Endodermal cell (in vitro differentiated cells): ENCODE results near the gene AKAP13. TPM values are rescaled to one million over a fixed set of nuclear protein-coding genes. Genes with fewer than 3 reads are reported as not detected.

Source experiments
- DNase-seq: peaks from one replicate; pipeline ENCODE4 v3.0.0-alpha.2; 2017
- H3K27ac ChIP-seq: 2 replicates; pipeline ENCODE4 v1.5.1; 2013; ENCODE audit warnings: mild to moderate bottlenecking, low read depth, low read length, moderate library complexity
- H3K27me3 ChIP-seq: 2 replicates; pipeline ENCODE4 v1.6.1; 2013; ENCODE audit warnings: mild to moderate bottlenecking, low read length, moderate library complexity; ENCODE audit not compliant: insufficient read depth, control insufficient read depth, poor library complexity, severe bottlenecking
- H3K36me3 ChIP-seq: 2 replicates; pipeline ENCODE4 v1.7.0; 2013; ENCODE audit warnings: mild to moderate bottlenecking, low read length, moderate library complexity; ENCODE audit not compliant: control insufficient read depth, insufficient read depth
- H3K4me1 ChIP-seq: one replicate; pipeline ENCODE4 v1.7.0; 2013; ENCODE audit warnings: low read length; ENCODE audit not compliant: control insufficient read depth, insufficient read depth
- H3K4me3 ChIP-seq: 2 replicates; pipeline ENCODE4 v1.5.1; 2013; ENCODE audit warnings: mild to moderate bottlenecking, low read length, moderate library complexity
- H3K9ac ChIP-seq: 2 replicates; pipeline ENCODE4 v1.6.1; 2013; ENCODE audit warnings: mild to moderate bottlenecking, low read length, moderate library complexity; ENCODE audit not compliant: poor library complexity, severe bottlenecking; ENCODE audit errors: extremely low read depth
- H3K9me3 ChIP-seq: 2 replicates; pipeline ENCODE4 v1.6.1; 2013; ENCODE audit warnings: mild to moderate bottlenecking, low read length, moderate library complexity; ENCODE audit not compliant: control insufficient read depth
- H3K27ac Mint-ChIP-seq: 2 replicates; pipeline ENCODE4 v1.8.0; 2020; ENCODE audit warnings: mixed read lengths
- H3K27me3 Mint-ChIP-seq: 2 replicates; pipeline ENCODE4 v1.8.0; 2021; ENCODE audit warnings: mild to moderate bottlenecking, mixed read lengths; ENCODE audit not compliant: insufficient read depth
- H3K36me3 Mint-ChIP-seq: 2 replicates; pipeline ENCODE4 v1.8.0; 2020; ENCODE audit warnings: low read depth, mixed read lengths
- H3K4me1 Mint-ChIP-seq: 2 replicates; pipeline ENCODE4 v1.8.0; 2020; ENCODE audit warnings: mixed read lengths
- H3K4me3 Mint-ChIP-seq: 2 replicates; pipeline ENCODE4 v1.8.0; 2020; ENCODE audit warnings: mild to moderate bottlenecking, moderate library complexity, mixed read lengths
- H3K9me3 Mint-ChIP-seq: 2 replicates; pipeline ENCODE4 v1.8.0; 2020; ENCODE audit warnings: mild to moderate bottlenecking, mixed read lengths
- WGBS, 2 experiments: methylation state at CpG; one replicate each; pipeline versions ENCODE4 v1.1.5 to v1.1.7; 2013; ENCODE audit warnings: missing lambda C conversion rate in 2 of 2, mixed read lengths in 1 of 2; ENCODE audit not compliant: insufficient coverage in 1 of 2, insufficient read length in 1 of 2; 5-methylcytosine and 5-hydroxymethylcytosine counted together
- total RNA-seq, 2 donors: library from RNA; stranded (reverse); fragmentation: NEBNext Ultra II Directional in 1 of 2; extraction: Animal tissue kit (Norgen Biotek cat#: 25700) in 1 of 2; gene quantifications; 2 replicates in 1 of 2; 3 replicates in 1 of 2; pipeline ENCODE4 v1.2.1, GENCODE V29; 2021
- TF ChIP-seq, protein P1 (sequence below): fragments of 200-600 bp; sonication (generic); conservative IDR thresholded peaks from 2 replicates; pipeline ENCODE4 v1.5.0; 2021; ENCODE audit warnings: antibody characterized with exemption, mild to moderate bottlenecking

The AKAP13 gene
- total RNA-seq, 2 donors from 2014 or later, result 115 to 131 TPM

- no peak for DNase-seq
- no peak overlapping the region for H3K9ac ChIP-seq
- no peak overlapping the region for H3K4me3 ChIP-seq
- 92 to 98% methylated on average over 1 of the region's 1 CpG for WGBS, 2 experiments
- Mint-ChIP-seq H3K4me3 (no peak overlapping the region), H3K27me3 (no peaks in the 10 kb centered on the region), H3K27ac (peak overlapping the region; percentile 0), H3K4me1 (peaks cover 27% of the 10 kb centered on the region), H3K36me3 (peaks cover 11% of the 10 kb centered on the region), H3K9me3 (no peaks in the 10 kb centered on the region)
- H3K4me1 ChIP-seq, result peaks cover 7% of the 10 kb centered on the region
- H3K36me3 ChIP-seq, result peaks cover 17% of the 10 kb centered on the region
- no peaks in the 10 kb centered on the region for H3K9me3 ChIP-seq
- no peaks in the 10 kb centered on the region for H3K27me3 ChIP-seq
- TF ChIP-seq, protein P1, sequence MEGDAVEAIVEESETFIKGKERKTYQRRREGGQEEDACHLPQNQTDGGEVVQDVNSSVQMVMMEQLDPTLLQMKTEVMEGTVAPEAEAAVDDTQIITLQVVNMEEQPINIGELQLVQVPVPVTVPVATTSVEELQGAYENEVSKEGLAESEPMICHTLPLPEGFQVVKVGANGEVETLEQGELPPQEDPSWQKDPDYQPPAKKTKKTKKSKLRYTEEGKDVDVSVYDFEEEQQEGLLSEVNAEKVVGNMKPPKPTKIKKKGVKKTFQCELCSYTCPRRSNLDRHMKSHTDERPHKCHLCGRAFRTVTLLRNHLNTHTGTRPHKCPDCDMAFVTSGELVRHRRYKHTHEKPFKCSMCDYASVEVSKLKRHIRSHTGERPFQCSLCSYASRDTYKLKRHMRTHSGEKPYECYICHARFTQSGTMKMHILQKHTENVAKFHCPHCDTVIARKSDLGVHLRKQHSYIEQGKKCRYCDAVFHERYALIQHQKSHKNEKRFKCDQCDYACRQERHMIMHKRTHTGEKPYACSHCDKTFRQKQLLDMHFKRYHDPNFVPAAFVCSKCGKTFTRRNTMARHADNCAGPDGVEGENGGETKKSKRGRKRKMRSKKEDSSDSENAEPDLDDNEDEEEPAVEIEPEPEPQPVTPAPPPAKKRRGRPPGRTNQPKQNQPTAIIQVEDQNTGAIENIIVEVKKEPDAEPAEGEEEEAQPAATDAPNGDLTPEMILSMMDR, result no peak
- H3K27ac ChIP-seq, result no peak overlapping the region
These were observed 191.4 kb downstream of the AKAP13 start for GRCh38 chr15:85571780-85572179.

- Mint-ChIP-seq H3K9me3 (no peaks in the 10 kb centered on the region), H3K4me3 (no peak overlapping the region), H3K36me3 (peaks cover 41% of the 10 kb centered on the region), H3K27me3 (no peaks in the 10 kb centered on the region), H3K4me1 (peaks cover 35% of the 10 kb centered on the region), H3K27ac (no peak overlapping the region)
- Histone ChIP-seq H3K27me3 (no peaks in the 10 kb centered on the region), H3K4me3 (no peak overlapping the region), H3K9me3 (no peaks in the 10 kb centered on the region), H3K27ac (no peak overlapping the region), H3K9ac (no peak overlapping the region), H3K36me3 (peaks cover 56% of the 10 kb centered on the region), H3K4me1 (peaks cover 22% of the 10 kb centered on the region)
- WGBS, 2 experiments, result 95 to 100% methylated on average over 3 of the region's 3 CpGs
- no peak for DNase-seq
- TF ChIP-seq, protein P1, result no peak
These were observed 196.0 kb downstream of the AKAP13 start for GRCh38 chr15:85576392-85576791.

DNA sequence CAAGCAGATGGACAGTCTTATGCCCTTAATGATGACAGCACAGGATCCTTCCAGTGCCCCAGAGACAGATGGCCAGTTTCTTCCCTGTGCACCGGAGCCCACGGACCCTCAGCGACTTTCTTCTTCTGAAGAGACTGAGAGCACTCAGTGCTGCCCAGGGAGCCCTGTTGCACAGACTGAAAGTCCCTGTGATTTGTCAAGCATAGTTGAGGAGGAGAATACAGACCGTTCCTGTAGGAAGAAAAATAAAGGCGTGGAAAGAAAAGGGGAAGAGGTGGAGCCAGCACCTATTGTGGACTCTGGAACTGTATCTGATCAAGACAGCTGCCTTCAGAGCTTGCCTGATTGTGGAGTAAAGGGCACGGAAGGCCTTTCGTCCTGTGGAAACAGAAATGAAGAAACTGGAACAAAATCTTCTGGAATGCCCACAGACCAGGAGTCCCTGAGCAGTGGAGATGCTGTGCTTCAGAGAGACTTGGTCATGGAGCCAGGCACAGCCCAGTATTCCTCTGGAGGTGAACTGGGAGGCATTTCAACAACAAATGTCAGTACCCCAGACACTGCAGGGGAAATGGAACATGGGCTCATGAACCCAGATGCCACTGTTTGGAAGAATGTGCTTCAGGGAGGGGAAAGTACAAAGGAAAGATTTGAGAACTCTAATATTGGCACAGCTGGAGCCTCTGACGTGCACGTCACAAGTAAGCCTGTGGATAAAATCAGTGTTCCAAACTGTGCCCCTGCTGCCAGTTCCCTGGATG, 198.7 kb downstream of the AKAP13 start:
- peaks cover 40% of the 10 kb centered on the region for H3K4me1 Mint-ChIP-seq
- Histone ChIP-seq H3K36me3 (peaks cover 83% of the 10 kb centered on the region), H3K9me3 (no peaks in the 10 kb centered on the region), H3K27ac (peak overlapping the region; percentile 12), H3K4me1 (peaks cover 27% of the 10 kb centered on the region), H3K27me3 (no peaks in the 10 kb centered on the region), H3K4me3 (peak overlapping the region; percentile 23), H3K9ac (peak overlapping the region; percentile 8)
- 89 to 90% methylated on average over 9 of the region's 9 CpGs for WGBS, 2 experiments
- H3K27me3 Mint-ChIP-seq, result no peaks in the 10 kb centered on the region
- H3K9me3 Mint-ChIP-seq, result no peaks in the 10 kb centered on the region
- peak overlapping the region; percentile 64 for H3K27ac Mint-ChIP-seq
- DNase-seq, result no peak
- no peak overlapping the region for H3K4me3 Mint-ChIP-seq
- TF ChIP-seq, protein P1, result no peak
- H3K36me3 Mint-ChIP-seq, result peaks cover 50% of the 10 kb centered on the region
